ENCODE data around the gene SDF4. TPM values are rescaled to one million over a fixed set of nuclear protein-coding genes. Genes with fewer than 3 reads are reported as not detected.

Gene SDF4
- total and polyA plus RNA-seq, 8 donors, result 50.3 to 404 (median 63.6) TPM

DNA sequence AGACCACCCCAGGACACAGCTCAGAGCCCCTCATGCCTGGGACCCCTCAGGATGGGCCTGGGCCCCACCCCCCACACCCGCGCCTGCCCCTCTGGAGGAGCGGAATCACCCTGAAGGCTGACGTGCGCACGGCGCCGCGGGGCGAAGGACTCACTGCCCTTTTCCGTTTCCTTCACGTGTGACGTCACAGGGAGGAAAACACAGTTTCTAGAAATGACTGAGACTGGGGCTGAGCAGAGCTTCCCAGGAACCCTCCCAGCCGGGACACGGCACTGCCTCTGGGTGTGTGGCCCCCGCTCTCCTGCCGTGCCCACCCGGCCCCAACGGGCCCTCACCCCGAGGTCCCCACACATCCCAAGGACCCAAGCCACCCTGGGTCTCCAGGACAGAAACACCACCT lies 12.5 kb downstream of the SDF4 start:
- 90 to 96% (median 94%) methylated on average over 7 to 20 of the region's 20 CpGs for WGBS, 5 donors
- intact Hi-C loops (cut with DNase I; ENCODE audit: low total_unique reads), result no loop called here
- no peaks in the 10 kb centered on the region for H3K9me3 ChIP-seq
- no peak overlapping the region for H3K4me3 ChIP-seq
- no peak overlapping the region for H3K27ac ChIP-seq
- peaks cover 49 to 92% (median 90%) of the 10 kb centered on the region in 4 donors for H3K36me3 ChIP-seq
- peaks cover 0 to 25% (median 17%) of the 10 kb centered on the region in 4 donors for H3K4me1 ChIP-seq
- TF ChIP-seq CTCF (IDR thresholded peaks at IDR 0.05) (no peak), POLR2A (IDR thresholded peaks at IDR 0.05) (no peak), EP300 (IDR thresholded peaks at IDR 0.05) (no peak), POLR2AphosphoS5 (IDR thresholded peaks at IDR 0.05) (no peak)
- no peaks in the 10 kb centered on the region for H3K27me3 ChIP-seq
- DNase-seq, result no peak

DNA sequence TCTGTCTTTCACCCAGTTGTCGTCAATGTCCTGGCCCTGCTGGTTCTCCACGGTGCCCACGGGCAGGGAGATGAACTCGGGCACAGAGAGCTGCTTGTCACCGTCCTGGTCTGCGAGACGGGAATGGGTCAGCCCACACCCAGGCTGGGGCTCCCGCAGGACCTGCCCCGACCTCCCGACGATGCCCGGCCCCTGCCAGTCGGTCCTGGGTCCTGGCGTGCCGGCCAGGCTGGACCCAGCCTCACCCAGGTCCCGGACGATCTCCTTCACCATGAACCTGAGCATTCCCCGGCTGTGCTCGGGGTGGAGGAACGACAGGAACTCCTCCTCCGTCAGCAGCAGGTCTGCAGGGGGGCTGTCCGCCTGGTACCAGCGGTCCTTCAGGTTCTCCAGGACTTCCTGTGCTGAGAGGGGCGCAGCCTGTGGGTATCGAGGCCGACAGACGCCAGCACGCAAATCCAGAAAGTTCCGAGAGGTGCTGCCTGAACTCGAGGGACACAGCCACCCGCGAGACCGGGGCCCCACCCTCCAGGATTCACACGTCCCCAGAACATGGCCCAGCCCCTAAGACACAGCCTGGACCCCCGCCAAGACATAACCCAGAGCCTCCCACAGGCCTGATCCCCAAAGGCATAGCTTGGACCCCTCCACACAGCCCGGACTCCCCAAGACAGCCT lies 13.1 kb downstream of the SDF4 start:
- H3K36me3 ChIP-seq, result peaks cover 44 to 85% (median 83%) of the 10 kb centered on the region in 4 donors
- WGBS, 5 donors, result 90 to 95% (median 94%) methylated on average over 18 to 36 of the region's 36 CpGs

DNA sequence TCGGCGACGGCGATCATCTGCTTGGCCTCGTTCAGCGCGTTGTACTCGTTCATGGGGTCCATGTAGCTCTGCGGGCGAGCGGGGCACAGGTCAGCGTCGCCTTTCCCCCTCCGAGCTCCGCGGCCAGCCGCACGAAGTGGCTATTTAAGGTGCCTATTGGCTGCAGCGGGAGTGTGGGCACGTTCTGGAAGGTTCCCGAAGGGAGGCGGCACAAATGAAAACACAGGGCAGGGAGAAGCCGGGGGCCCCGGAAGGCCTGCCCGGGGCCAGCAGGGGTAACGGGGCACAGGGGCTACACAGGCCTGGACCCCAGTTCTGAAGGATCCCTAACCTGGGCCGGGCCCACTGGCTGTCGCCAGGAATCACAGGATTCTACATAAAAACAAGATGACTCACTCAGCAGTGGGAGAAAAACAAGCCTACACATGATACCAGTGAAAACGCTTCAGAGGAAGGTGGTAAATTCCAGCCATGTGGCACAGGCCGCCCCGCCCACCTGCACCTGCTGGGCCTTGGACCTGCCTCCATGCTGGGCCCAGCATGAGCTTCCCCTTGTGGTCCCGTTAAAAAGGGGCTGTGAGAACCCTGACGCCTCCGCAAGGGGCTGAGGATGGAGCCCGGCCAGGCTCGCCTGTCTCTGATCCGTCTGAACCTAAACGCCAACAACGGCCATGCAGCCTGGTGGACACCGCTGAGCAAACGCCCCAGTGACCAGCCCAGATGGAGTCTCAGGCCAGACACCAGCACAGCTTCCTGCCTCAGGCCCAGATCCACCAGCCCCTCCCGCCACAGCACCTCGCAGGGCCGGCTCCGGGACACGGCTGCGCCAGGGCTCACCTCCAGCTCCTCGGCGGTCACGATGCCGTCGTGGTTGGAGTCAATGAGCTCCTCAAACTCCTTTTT lies 13.9 kb downstream of the SDF4 start:
- H3K27me3 ChIP-seq, result peaks cover 0 to 13% (median 0%) of the 10 kb centered on the region in 3 donors
- TF ChIP-seq CTCF (IDR thresholded peaks at IDR 0.05), result no peak
- no peak for TF ChIP-seq EP300 (IDR thresholded peaks at IDR 0.05)
- TF ChIP-seq POLR2A (IDR thresholded peaks at IDR 0.05), result no peak
- no peak for TF ChIP-seq POLR2AphosphoS5 (IDR thresholded peaks at IDR 0.05)
- no peak overlapping the region for H3K4me3 ChIP-seq
- no peaks in the 10 kb centered on the region for H3K9me3 ChIP-seq
- peaks cover 4 to 38% (median 31%) of the 10 kb centered on the region in 4 donors for H3K4me1 ChIP-seq
- peaks cover 36 to 78% (median 76%) of the 10 kb centered on the region in 4 donors for H3K36me3 ChIP-seq
- WGBS, 5 donors, result 90 to 93% (median 90%) methylated on average over 51 to 52 of the region's 52 CpGs
- no peak overlapping the region for H3K27ac ChIP-seq
- DNase-seq, result no peak
- intact Hi-C loops (cut with DNase I; ENCODE audit: low total_unique reads), result no loop called here

More for the DNA sequence above, 13.1 kb downstream of the SDF4 start:
- intact Hi-C loops (cut with DNase I; ENCODE audit: low total_unique reads), result no loop called here
- Histone ChIP-seq H3K4me1 (peaks cover 0 to 30% (median 24%) of the 10 kb centered on the region in 4 donors), H3K9me3 (no peaks in the 10 kb centered on the region), H3K27ac (no peak overlapping the region), H3K4me3 (no peak overlapping the region), H3K27me3 (peaks cover 0 to 6% (median 0%) of the 10 kb centered on the region in 3 donors)
- TF ChIP-seq CTCF (IDR thresholded peaks at IDR 0.05), result no peak
- no peak for TF ChIP-seq POLR2AphosphoS5 (IDR thresholded peaks at IDR 0.05)
- no peak for TF ChIP-seq POLR2A (IDR thresholded peaks at IDR 0.05)
- no peak for TF ChIP-seq EP300 (IDR thresholded peaks at IDR 0.05)
- no peak for DNase-seq

Measured in stomach (tissue), 9 donors.